DMS53 treated with DMSO at 0.1 percent for 48 hours (cell line): ENCODE data around the gene MAP3K21.

Experiments
- DNase-seq: peaks from one replicate; lab custom pipeline; 2025; ENCODE audit not compliant: unreplicated experiment; lab: John Stamatoyannopoulos, UW

The MAP3K21 gene

GRCh38 chr1:233386336-233386735 lies 58.8 kb downstream of the MAP3K21 start:
- no peak for DNase-seq

- DNase-seq, result no peak
Observed at GRCh38 chr1:233387585-233387984, 60.1 kb downstream of the MAP3K21 start.

- DNase-seq, result no peak
Observed at GRCh38 chr1:233389169-233389568, 61.6 kb downstream of the MAP3K21 start.

- DNase-seq, result no peak
Observed at GRCh38 chr1:233389893-233390292, 62.4 kb downstream of the MAP3K21 start.

- no peak for DNase-seq
Observed at GRCh38 chr1:233390842-233391737, 63.6 kb downstream of the MAP3K21 start.

GRCh38 chr1:233393084-233393840 lies 65.7 kb downstream of the MAP3K21 start:
- DNase-seq, result no peak

- DNase-seq, result no peak
Observed at GRCh38 chr1:233393926-233394680, 66.6 kb downstream of the MAP3K21 start.

- DNase-seq, result peak; percentile 74
Observed at GRCh38 chr1:233394860-233395717, 67.6 kb downstream of the MAP3K21 start.

- DNase-seq, result no peak
Observed at GRCh38 chr1:233395863-233396646, 68.5 kb downstream of the MAP3K21 start.

- DNase-seq, result no peak
Observed at GRCh38 chr1:233406339-233406960, 78.9 kb downstream of the MAP3K21 start.

GRCh38 chr1:233406994-233407631 lies 79.6 kb downstream of the MAP3K21 start:
- no peak for DNase-seq

GRCh38 chr1:233409540-233409939 lies 82.0 kb downstream of the MAP3K21 start:
- no peak for DNase-seq

- no peak for DNase-seq
Observed at GRCh38 chr1:233410906-233411305, 83.4 kb downstream of the MAP3K21 start.

- DNase-seq, result no peak
Observed at GRCh38 chr1:233412812-233413211, 85.3 kb downstream of the MAP3K21 start.

- DNase-seq, result no peak
Observed at GRCh38 chr1:233421293-233421692, 93.8 kb downstream of the MAP3K21 start.

- no peak for DNase-seq
Observed at GRCh38 chr1:233424779-233425178, 97.3 kb downstream of the MAP3K21 start.

GRCh38 chr1:233427907-233428306 lies 100.4 kb downstream of the MAP3K21 start:
- no peak for DNase-seq

- DNase-seq, result no peak
Observed at GRCh38 chr1:233431753-233432403, 104.4 kb downstream of the MAP3K21 start.
